Measurements from ENCODE around the gene FGF9. TPM values are rescaled to one million over a fixed set of nuclear protein-coding genes. Genes with fewer than 3 reads are reported as not detected.

FGF9 gene
- total RNA-seq, 3 donors from 2014 or later (not counting 1 experiment from before 2014, with no cell fraction given) = 0.28 to 1.2 (median 0.80) TPM

DNA sequence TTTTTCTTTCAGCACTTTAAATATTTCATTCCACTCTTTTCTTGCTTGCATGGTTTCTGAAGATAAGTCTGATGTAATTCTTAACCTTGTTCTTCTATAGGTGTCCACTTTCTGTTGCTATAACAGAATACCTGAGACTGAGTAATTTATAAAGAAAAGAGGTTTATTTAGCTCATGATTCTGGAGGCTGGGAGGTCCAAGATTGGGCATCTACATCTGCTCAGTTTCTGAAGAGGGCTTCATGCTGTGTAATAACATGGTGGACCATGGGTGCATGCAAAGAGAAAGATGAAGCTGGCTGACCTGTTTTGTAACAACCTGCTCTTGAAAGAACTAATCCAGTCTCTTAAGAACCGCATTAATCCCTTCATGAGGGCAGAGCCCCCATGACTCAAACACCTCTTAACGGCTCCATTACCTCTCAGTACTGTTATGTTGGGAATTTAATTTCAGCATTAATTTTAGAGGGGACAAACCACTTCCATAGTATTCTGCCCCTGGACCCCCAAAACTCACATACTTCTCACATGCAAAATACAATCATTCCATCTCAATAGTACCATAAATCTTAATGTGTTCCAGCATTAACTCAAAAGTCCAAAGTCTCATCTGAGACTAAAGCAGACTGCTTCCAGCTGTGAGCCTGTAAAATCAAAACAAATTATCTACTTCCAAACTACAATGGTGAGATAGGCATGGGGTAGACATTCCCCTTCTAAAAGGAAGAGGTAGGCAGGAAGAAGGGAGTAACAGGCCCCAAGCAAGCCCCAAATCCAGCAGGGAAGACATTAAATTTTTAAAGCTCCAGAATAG is 9.6 kb upstream of the FGF9 start:
- peaks cover 2% of the 10 kb centered on the region for H3K27me3 ChIP-seq (ENCODE audit: control insufficient read depth, insufficient read depth, low read length)
- TF ChIP-seq CTCF (IDR thresholded peaks at IDR 0.05) = no peak
- intact Hi-C loops (cut with micrococcal nuclease) = no loop called here
- Mint-ChIP-seq H3K27ac (no peak overlapping the region), H3K4me3 (no peak overlapping the region), H3K36me3 (no peaks in the 10 kb centered on the region), H3K9me3 (no peaks in the 10 kb centered on the region), H3K27me3 (ENCODE audit: low read depth in 2 of 2) (peaks cover 27 to 30% of the 10 kb centered on the region in 2 donors), H3K4me1 (no peaks in the 10 kb centered on the region)
- ATAC-seq (no peak), DNase-seq (no peak)
- H3K4me3 ChIP-seq (ENCODE audit: low read length) = no peak overlapping the region
- H3K27ac ChIP-seq (ENCODE audit: low read length) = no peak overlapping the region
- no peaks in the 10 kb centered on the region for H3K9me3 ChIP-seq (ENCODE audit: control insufficient read depth, insufficient read depth, low read length)
- WGBS (ENCODE audit: insufficient coverage) = 100% methylated on average over 2 of the region's 2 CpGs
- no peaks in the 10 kb centered on the region for H3K36me3 ChIP-seq (ENCODE audit: control insufficient read depth, insufficient read depth, low read length)
- H3K4me1 ChIP-seq (ENCODE audit: control insufficient read depth, insufficient read depth, low read length) = no peaks in the 10 kb centered on the region

GRCh38 chr13:21663197-21663596 is 7.7 kb upstream of the FGF9 start:
- H3K27me3 ChIP-seq (ENCODE audit: control insufficient read depth, insufficient read depth, low read length) = peaks cover 2% of the 10 kb centered on the region
- WGBS (ENCODE audit: insufficient coverage) = 93% methylated on average over 2 of the region's 4 CpGs
- Mint-ChIP-seq H3K9me3 (no peaks in the 10 kb centered on the region), H3K27me3 (ENCODE audit: low read depth in 2 of 2) (peaks cover 20 to 29% of the 10 kb centered on the region in 2 donors), H3K36me3 (no peaks in the 10 kb centered on the region), H3K27ac (no peak overlapping the region), H3K4me3 (no peak overlapping the region), H3K4me1 (no peaks in the 10 kb centered on the region)
- no peaks in the 10 kb centered on the region for H3K4me1 ChIP-seq (ENCODE audit: control insufficient read depth, insufficient read depth, low read length)
- no peak for DNase-seq
- no peak for TF ChIP-seq CTCF (IDR thresholded peaks at IDR 0.05)
- H3K27ac ChIP-seq (ENCODE audit: low read length) = no peak overlapping the region
- no peak for ATAC-seq
- intact Hi-C loops (cut with micrococcal nuclease) = no loop called here
- H3K9me3 ChIP-seq (ENCODE audit: control insufficient read depth, insufficient read depth, low read length) = no peaks in the 10 kb centered on the region
- no peak overlapping the region for H3K4me3 ChIP-seq (ENCODE audit: low read length)
- no peaks in the 10 kb centered on the region for H3K36me3 ChIP-seq (ENCODE audit: control insufficient read depth, insufficient read depth, low read length)

DNA sequence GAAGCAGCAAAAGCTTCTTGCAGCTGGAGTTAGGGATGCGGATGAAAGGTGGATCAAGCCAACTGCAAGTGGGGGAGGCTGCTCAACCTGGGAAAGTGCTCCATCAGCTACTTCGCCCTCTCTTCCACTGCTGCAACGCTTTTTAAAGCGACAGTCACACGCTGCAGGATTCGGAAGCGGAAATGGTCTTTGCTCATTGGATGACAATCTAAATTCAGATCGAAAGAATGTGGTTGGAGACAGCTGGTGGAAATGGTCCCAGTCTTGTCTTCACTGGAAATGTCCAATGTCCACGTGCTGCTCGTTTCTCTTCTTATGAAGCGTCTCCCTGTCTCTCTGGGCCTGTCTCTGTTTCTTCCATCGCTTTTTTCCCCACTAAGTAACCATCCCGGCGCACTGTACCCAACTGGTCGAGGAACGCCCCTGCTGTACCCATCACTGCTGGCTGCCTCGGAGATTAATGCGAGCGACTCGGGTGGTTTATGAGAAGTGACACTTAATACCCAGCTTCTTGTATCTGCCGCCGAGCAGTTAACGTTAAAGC is 2.1 kb upstream of the FGF9 start:
- H3K27ac Mint-ChIP-seq = peak overlapping the region; percentile 71 to 87
- peaks cover 12 to 28% of the 10 kb centered on the region in 2 donors for H3K27me3 Mint-ChIP-seq (ENCODE audit: low read depth in 2 of 2)
- intact Hi-C loops (cut with micrococcal nuclease) = no loop called here

More for the DNA sequence above, 2.1 kb upstream of the FGF9 start:
- H3K4me3 Mint-ChIP-seq = peak overlapping the region; percentile 93
- H3K9me3 Mint-ChIP-seq = no peaks in the 10 kb centered on the region
- no peak for ATAC-seq
- H3K9me3 ChIP-seq (ENCODE audit: control insufficient read depth, insufficient read depth, low read length) = no peaks in the 10 kb centered on the region
- H3K4me1 ChIP-seq (ENCODE audit: control insufficient read depth, insufficient read depth, low read length) = peaks cover 38% of the 10 kb centered on the region
- H3K27ac ChIP-seq (ENCODE audit: low read length) = no peak overlapping the region
- no peaks in the 10 kb centered on the region for H3K36me3 Mint-ChIP-seq
- H3K4me3 ChIP-seq (ENCODE audit: low read length) = peak overlapping the region; percentile 61
- no peaks in the 10 kb centered on the region for H3K36me3 ChIP-seq (ENCODE audit: control insufficient read depth, insufficient read depth, low read length)
- peaks cover 49% of the 10 kb centered on the region in 2 donors for H3K4me1 Mint-ChIP-seq
- peak in 1 of 2 donors; percentile 24 for DNase-seq
- whole genome bisulfite sequencing (ENCODE audit: insufficient coverage) = 9% methylated on average over 23 of the region's 23 CpGs
- peaks cover 18% of the 10 kb centered on the region for H3K27me3 ChIP-seq (ENCODE audit: control insufficient read depth, insufficient read depth, low read length)
- no peak for TF ChIP-seq CTCF (IDR thresholded peaks at IDR 0.05)
